HepG2 (cell line): ENCODE data around the gene ALDH16A1. TPM values are rescaled to one million over a fixed set of nuclear protein-coding genes. Genes with fewer than 3 reads are reported as not detected.
"Not testable (repeated sequence)": the region's sequence is repeated elsewhere in the genome, so short reads cannot be mapped to it uniquely, and the experiment has no call there.

ENCODE experiments used
- ATAC-seq: fragments of 200-7000 bp; cut with Tn5 transposase; 3 replicates; pipeline ENCODE4 v1.9.1; 2020; ENCODE audit warnings: mild to moderate bottlenecking, moderate library complexity
- BruUV-seq: library from RNA; stranded (reverse); fragments of 400-500 nt; replicated peaks from 2 replicates; lab custom pipeline; 2021; lab: Mats Ljungman, UMichigan
- CTCF ChIA-PET: fragments of 300-600 bp; formaldehyde crosslinking; extraction: SDS; loops from one replicate; lab custom pipeline; 2021; ENCODE audit warnings: low total read pairs, inconsistent platforms, low intra/inter-chr PET ratio; lab: Yijun Ruan, JAX
- POLR2A ChIA-PET: fragments of 350-600 bp; sonication (Branson Sonifier 250); formaldehyde crosslinking; loops from one replicate; lab custom pipeline; 2020; ENCODE audit warnings: antibody characterized with exemption, inconsistent platforms; lab: Yijun Ruan, JAX
- DNase-seq: peaks from one replicate; pipeline ENCODE4 v3.0.0-alpha.2; 2015; ENCODE audit warnings: low spot score
- FAIRE-seq: peaks from 3 replicates; lab custom pipeline; 2011; peaks lifted over from hg19 to GRCh38; lab: Jason Lieb, UNC
- H2AFZ ChIP-seq: one replicate; pipeline ENCODE4 v1.6.1; 2011; ENCODE audit warnings: low read length, inconsistent platforms
- H3K27ac ChIP-seq: fragments of 300-600 bp; 3 replicates; pipeline ENCODE4 v1.8.0; 2011; ENCODE audit warnings: mixed run types, mild to moderate bottlenecking, mixed read lengths, low read length, inconsistent platforms; ENCODE audit not compliant: insufficient read depth; ENCODE audit errors: extremely low read length
- H3K27me3 ChIP-seq, 2 experiments: fragments of 200-600 bp in 1 of 2; 2 replicates in 1 of 2; 3 replicates in 1 of 2; pipeline versions ENCODE4 v1.6.0 to v1.8.0; 2011; ENCODE audit warnings: low read length in 2 of 2, mild to moderate bottlenecking in 2 of 2, moderate library complexity in 2 of 2, inconsistent platforms in 1 of 2; ENCODE audit not compliant: insufficient read depth in 2 of 2, control insufficient read depth in 1 of 2
- H3K36me3 ChIP-seq, 2 experiments: fragments of 200-600 bp in 1 of 2; replicated peaks in 1 of 2; 2 replicates in 1 of 2; 3 replicates in 1 of 2; pipeline versions ENCODE4 v1.5.1 to v1.8.0; 2011; ENCODE audit warnings: low read length in 2 of 2, inconsistent platforms in 1 of 2; ENCODE audit not compliant: insufficient read depth in 2 of 2, control insufficient read depth in 1 of 2
- H3K4me1 ChIP-seq: 2 replicates; pipeline ENCODE4 v1.5.1; 2012; ENCODE audit warnings: low read length, inconsistent platforms; ENCODE audit not compliant: insufficient read depth
- H3K4me2 ChIP-seq: 2 replicates; pipeline ENCODE4 v1.6.0; 2011; ENCODE audit warnings: low read depth, low read length, inconsistent platforms
- H3K4me3 ChIP-seq, 3 experiments: fragments of 200-600 bp in 1 of 3; sonication (generic), shearing (Covaris generic) in 1 of 3; replicated peaks in 1 of 3; 2 replicates each; pipeline ENCODE4 v1.5.1; 2011 to 2016; ENCODE audit warnings: low read length in 3 of 3, inconsistent platforms in 2 of 3, low read depth in 2 of 3, mild to moderate bottlenecking in 2 of 3, control low read depth in 1 of 3, mixed read lengths in 1 of 3; ENCODE audit not compliant: insufficient read depth in 1 of 3
- H3K79me2 ChIP-seq: one replicate; pipeline ENCODE4 v1.6.1; 2011; ENCODE audit warnings: low read length, inconsistent platforms; ENCODE audit not compliant: insufficient read depth
- H3K9ac ChIP-seq: 2 replicates; pipeline ENCODE4 v1.6.0; 2011; ENCODE audit warnings: mild to moderate bottlenecking, low read depth, low read length, inconsistent platforms; ENCODE audit not compliant: insufficient read depth
- H3K9me3 ChIP-seq: 2 replicates; pipeline ENCODE4 v1.5.1; 2012; ENCODE audit warnings: mild to moderate bottlenecking, low read length
- H4K20me1 ChIP-seq: 2 replicates; pipeline ENCODE4 v1.6.0; 2011; ENCODE audit warnings: inconsistent platforms, mild to moderate bottlenecking, low read length, moderate library complexity; ENCODE audit not compliant: insufficient read depth
- AGO2 ChIP-seq: fragments of 200-400 bp; formaldehyde crosslinking; optimal IDR thresholded peaks from 2 replicates; pipeline ENCODE3; 2017; ENCODE audit warnings: mild to moderate bottlenecking, low read depth, low read length, moderate library complexity
- CSRNP1 ChIP-seq: sonication (generic); formaldehyde crosslinking; IDR thresholded peaks from 2 replicates; pipeline ENCODE4 v1.8.1; 2023; ENCODE audit warnings: mild to moderate bottlenecking, missing genetic modification reagents
- LCORL ChIP-seq, 2 experiments: fragments of 450-650 bp in 1 of 2; sonication (generic) in 1 of 2; formaldehyde crosslinking in 1 of 2; IDR thresholded peaks; 2 replicates each; pipeline versions ENCODE4 v1.5.0 to v1.6.1; 2017 to 2020; ENCODE audit warnings: antibody characterized with exemption in 1 of 2, missing genetic modification reagents in 1 of 2
- ZNF460 ChIP-seq: sonication (generic); formaldehyde crosslinking; IDR thresholded peaks from 2 replicates; pipeline ENCODE4 v1.5.1; 2020; ENCODE audit warnings: missing genetic modification reagents, mild to moderate bottlenecking, borderline replicate concordance
- WGBS: methylation state at CpG from one replicate; pipeline ENCODE4 v1.1.6; 2017; ENCODE audit warnings: low lambda C conversion rate; 5-methylcytosine and 5-hydroxymethylcytosine counted together
- in situ Hi-C: cut with HindIII; loops from 2 replicates; pipeline ENCODE4 v1.10.0; 2017; ENCODE audit warnings: low pct_unique_long_range_greater_than_20kb; ENCODE audit not compliant: extremely low pct_ligation_motif_present
- intact Hi-C: fragments of 100-400 bp; cut with micrococcal nuclease; formaldehyde crosslinking; loops from one replicate; pipeline ENCODE4 v1.10.0; 2022; ENCODE audit not compliant: unreplicated experiment
- polyA plus RNA-seq, 8 experiments: library from polyadenylated mRNA; depleted of rRNA in 3 of 8; stranded (reverse) in 7 of 8; unstranded in 1 of 8; fragments of >200 nt; fragmentation: Illumina TruSeq in 4 of 8; extraction: Trizol in 4 of 8; gene quantifications; 2 replicates each; pipeline versions ENCODE4 v1.2.1 to v1.2.3, GENCODE V29; 2011 to 2016; ENCODE audit warnings: low read depth in 4 of 8, missing spikeins in 1 of 8, mixed read lengths in 1 of 8; ENCODE audit not compliant: insufficient read depth in 1 of 8
- total RNA-seq, 5 experiments: library from RNA; depleted of rRNA; stranded (reverse); fragments of >200 nt; fragmentation: Illumina TruSeq; extraction: Trizol; gene quantifications; 2 replicates each; pipeline ENCODE4 v1.2.3, GENCODE V29; 2016; ENCODE audit warnings: low read depth in 1 of 5
- TF ChIP-seq, protein P1 (sequence below): sonication (generic); formaldehyde crosslinking; conservative IDR thresholded peaks from 2 replicates; pipeline ENCODE4 v1.8.0; 2022; ENCODE audit warnings: low read depth, missing genetic modification reagents
- TF ChIP-seq, protein P2 (sequence below): sonication (generic); formaldehyde crosslinking; IDR thresholded peaks from 2 replicates; pipeline ENCODE4 v1.4.0; 2020; ENCODE audit warnings: mild to moderate bottlenecking, missing genetic modification reagents

ALDH16A1 gene
- total and polyA plus RNA-seq, 2 of the 13 experiments (the other 11 are each of a cell fraction or from before 2014, with no cell fraction given) = 8.4 to 34.9 TPM

DNA sequence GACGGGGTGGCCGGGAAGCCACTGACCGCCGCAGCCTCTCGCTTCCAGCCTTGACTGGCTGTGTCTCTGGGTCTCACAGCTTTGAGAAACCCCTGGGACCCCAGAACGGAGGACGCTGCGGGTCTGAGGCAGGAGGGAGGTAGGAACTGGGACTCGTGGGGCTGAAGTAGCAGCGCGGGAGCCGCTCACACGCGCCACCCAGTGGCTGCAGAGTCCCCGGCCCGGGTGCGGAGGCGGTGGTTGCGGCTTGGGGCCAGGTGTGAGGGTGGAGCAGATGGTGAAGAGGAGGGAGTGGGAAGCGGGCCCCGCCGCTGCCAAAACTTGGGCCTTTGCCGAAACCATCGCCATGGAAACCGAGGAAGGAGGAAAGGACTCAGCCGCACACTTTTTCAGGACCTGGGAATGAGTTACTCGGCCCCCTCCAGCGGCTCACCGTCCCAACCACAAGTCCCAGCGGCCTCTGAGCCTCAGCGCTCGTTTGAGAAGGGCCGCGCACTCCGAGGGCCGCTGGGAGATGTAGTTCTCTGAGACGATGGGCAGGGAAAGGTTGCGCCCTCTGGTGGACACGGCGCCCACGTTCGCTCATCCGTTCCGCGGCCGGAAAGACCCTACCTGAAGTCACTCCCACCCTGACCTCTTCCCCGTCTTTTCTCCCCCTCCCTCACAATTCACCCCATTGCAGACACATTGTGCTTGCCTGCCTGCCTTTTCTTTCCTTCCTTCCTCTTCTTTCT lies 9.5 kb upstream of the ALDH16A1 start (continued):
- TF ChIP-seq, protein P1, sequence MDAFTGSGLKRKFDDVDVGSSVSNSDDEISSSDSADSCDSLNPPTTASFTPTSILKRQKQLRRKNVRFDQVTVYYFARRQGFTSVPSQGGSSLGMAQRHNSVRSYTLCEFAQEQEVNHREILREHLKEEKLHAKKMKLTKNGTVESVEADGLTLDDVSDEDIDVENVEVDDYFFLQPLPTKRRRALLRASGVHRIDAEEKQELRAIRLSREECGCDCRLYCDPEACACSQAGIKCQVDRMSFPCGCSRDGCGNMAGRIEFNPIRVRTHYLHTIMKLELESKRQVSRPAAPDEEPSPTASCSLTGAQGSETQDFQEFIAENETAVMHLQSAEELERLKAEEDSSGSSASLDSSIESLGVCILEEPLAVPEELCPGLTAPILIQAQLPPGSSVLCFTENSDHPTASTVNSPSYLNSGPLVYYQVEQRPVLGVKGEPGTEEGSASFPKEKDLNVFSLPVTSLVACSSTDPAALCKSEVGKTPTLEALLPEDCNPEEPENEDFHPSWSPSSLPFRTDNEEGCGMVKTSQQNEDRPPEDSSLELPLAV (CRISPR knock-in tag) = no peak
- peak; percentile 29 for TF ChIP-seq AGO2
- TF ChIP-seq LCORL (IDR thresholded peaks at IDR 0.05) = no peak
- peak; percentile 61 for TF ChIP-seq LCORL (CRISPR knock-in tag; IDR thresholded peaks at IDR 0.05)
- TF ChIP-seq, all 625 proteins: peak for 194

DNA sequence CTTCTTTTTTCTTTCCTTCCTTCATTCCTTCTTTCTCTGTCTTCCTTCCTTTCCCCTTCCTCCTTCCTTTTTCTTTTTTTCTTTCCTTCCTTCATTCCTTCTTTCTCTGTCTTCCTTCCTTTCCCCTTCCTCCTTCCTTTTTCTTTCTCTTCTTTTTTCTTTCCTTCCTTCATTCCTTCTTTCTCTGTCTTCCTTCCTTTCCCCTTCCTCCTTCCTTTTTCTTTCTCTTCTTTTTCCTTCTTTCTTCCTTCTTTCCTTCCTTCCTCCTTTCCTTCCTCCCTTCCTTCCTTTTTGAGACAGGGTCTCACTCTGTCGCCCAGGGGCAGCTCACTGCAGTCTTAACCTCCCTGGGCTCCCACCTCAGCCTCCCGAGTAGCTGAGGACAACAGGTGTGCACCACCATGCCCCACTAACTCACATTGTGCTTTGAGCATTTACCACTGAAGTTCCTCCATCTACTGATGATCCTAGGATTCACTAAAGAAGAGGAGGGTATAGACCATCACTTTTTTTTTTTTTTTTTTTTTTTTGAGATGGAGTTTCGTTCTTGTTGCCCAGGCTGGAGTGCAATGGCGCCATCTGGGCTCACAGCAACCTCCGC lies 8.8 kb upstream of the ALDH16A1 start:
- POLR2A ChIA-PET = interaction anchor here (0.6 to 1.1 kb wide), 2 partner anchors 9 to 141 kb away, joined by 3 to 7 read pairs; partner anchors contain the start of gene ALDH16A1
- H3K79me2 ChIP-seq, BruUV-seq, ATAC-seq, H2AFZ ChIP-seq, H3K27ac ChIP-seq, H4K20me1 ChIP-seq, intact Hi-C loops, FAIRE-seq, in situ Hi-C loops, H3K9me3 ChIP-seq, DNase-seq, H3K9ac ChIP-seq: not testable (repeated sequence)
- 84% methylated on average over 5 of the region's 5 CpGs for WGBS
- peak; percentile 69; the same call in 1 of the 2 replicates for TF ChIP-seq ZNF460
- TF ChIP-seq, protein P2, sequence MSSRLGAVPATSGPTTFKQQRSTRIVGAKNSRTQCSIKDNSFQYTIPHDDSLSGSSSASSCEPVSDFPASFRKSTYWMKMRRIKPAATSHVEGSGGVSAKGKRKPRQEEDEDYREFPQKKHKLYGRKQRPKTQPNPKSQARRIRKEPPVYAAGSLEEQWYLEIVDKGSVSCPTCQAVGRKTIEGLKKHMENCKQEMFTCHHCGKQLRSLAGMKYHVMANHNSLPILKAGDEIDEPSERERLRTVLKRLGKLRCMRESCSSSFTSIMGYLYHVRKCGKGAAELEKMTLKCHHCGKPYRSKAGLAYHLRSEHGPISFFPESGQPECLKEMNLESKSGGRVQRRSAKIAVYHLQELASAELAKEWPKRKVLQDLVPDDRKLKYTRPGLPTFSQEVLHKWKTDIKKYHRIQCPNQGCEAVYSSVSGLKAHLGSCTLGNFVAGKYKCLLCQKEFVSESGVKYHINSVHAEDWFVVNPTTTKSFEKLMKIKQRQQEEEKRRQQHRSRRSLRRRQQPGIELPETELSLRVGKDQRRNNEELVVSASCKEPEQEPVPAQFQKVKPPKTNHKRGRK (CRISPR knock-in tag) = peak; percentile 93
- 0 out of 2 replicates have a peak, but pooled peaks have one; percentile 14 for TF ChIP-seq CSRNP1 (CRISPR knock-in tag)
- peaks cover 7 to 31% of the 10 kb centered on the region in 2 experiments; a peak in 4 of 5 replicates for H3K27me3 ChIP-seq
- CTCF ChIA-PET = interaction anchor here (1.4 to 2.3 kb wide), 3 partner anchors 32 to 178 kb away, joined by 3 to 45 read pairs (median 5); no protein-coding TSS in a partner anchor
- peak overlapping the region in 1 of 3 experiments; percentile 76; a peak in 1 of 6 replicates for H3K4me3 ChIP-seq
- peak overlapping the region; percentile 90 for H3K4me2 ChIP-seq
- peaks cover 27% of the 10 kb centered on the region for H3K4me1 ChIP-seq
- peaks cover 2 to 21% of the 10 kb centered on the region in 2 experiments; a peak in 3 of 5 replicates for H3K36me3 ChIP-seq
